Vagina (tissue), 2 donors: ENCODE results near the gene BSN. TPM values are rescaled to one million over a fixed set of nuclear protein-coding genes. Genes with fewer than 3 reads are reported as not detected.

Source experiments
- DNase-seq, 2 donors: peaks; one replicate each; pipeline ENCODE4 v3.0.0-alpha.2; 2017; ENCODE audit errors: extremely low spot score in 2 of 2
- H3K27ac ChIP-seq: fragments of 200-600 bp; sonication (generic); one replicate; pipeline ENCODE4 v1.5.1; 2019
- H3K27me3 ChIP-seq: fragments of 200-600 bp; sonication (generic); one replicate; pipeline ENCODE4 v1.5.1; 2019
- H3K36me3 ChIP-seq, 2 donors: fragments of 200-600 bp; sonication (generic); one replicate each; pipeline ENCODE4 v1.5.1; 2017 to 2019
- H3K4me1 ChIP-seq: fragments of 200-600 bp; sonication (generic); one replicate; pipeline ENCODE4 v1.5.1; 2019
- H3K4me3 ChIP-seq, 2 donors: fragments of 200-600 bp; sonication (generic); 1 replicate in 1 of 2; 2 replicates in 1 of 2; pipeline ENCODE4 v1.5.1; 2016 to 2019
- H3K9me3 ChIP-seq: fragments of 200-600 bp; sonication (generic); one replicate; pipeline ENCODE4 v1.5.1; 2019
- CTCF ChIP-seq, 3 experiments: fragments of 450-650 bp in 2 of 3; fragments of 200-600 bp in 1 of 3; sonication (generic) in 1 of 3; IDR thresholded peaks; one replicate each; pipeline ENCODE4 v1.5.1; 2017 to 2019; ENCODE audit warnings: antibody characterized with exemption in 3 of 3, mild to moderate bottlenecking in 2 of 3, moderate library complexity in 2 of 3
- POLR2A ChIP-seq, 2 donors: fragments of 450-650 bp; IDR thresholded peaks; one replicate each; pipeline ENCODE4 v1.6.1; 2017; ENCODE audit warnings: antibody characterized with exemption in 2 of 2, mild to moderate bottlenecking in 2 of 2, moderate library complexity in 2 of 2
- POLR2AphosphoS5 ChIP-seq, 2 donors: sonication (generic); formaldehyde crosslinking; IDR thresholded peaks; one replicate each; pipeline ENCODE4 v1.9.0; 2017; ENCODE audit warnings: antibody characterized with exemption in 2 of 2, mild to moderate bottlenecking in 2 of 2, low read depth in 1 of 2; ENCODE audit not compliant: insufficient read depth in 1 of 2
- intact Hi-C: fragments of 100-400 bp; cut with DNase I; formaldehyde crosslinking; loops from one replicate; pipeline ENCODE4 v1.15.1; 2023
- total RNA-seq: library from RNA; depleted of rRNA; stranded (reverse); fragments of >200 nt; gene quantifications from one replicate; pipeline ENCODE4 v1.2.3, GENCODE V29; 2016

Gene BSN
- total RNA-seq, 1 donor from 2014 or later = 0.74 TPM

GRCh38 chr3:49706456-49707112, 152.3 kb downstream of the BSN start:
- no peak for DNase-seq
- Histone ChIP-seq H3K9me3 (no peaks in the 10 kb centered on the region), H3K27ac (no peak overlapping the region), H3K27me3 (no peaks in the 10 kb centered on the region), H3K36me3 (peaks cover 0 to 38% of the 10 kb centered on the region in 2 donors), H3K4me3 (no peak overlapping the region), H3K4me1 (no peaks in the 10 kb centered on the region)
- intact Hi-C loops = no loop called here
- TF ChIP-seq POLR2A (IDR thresholded peaks at IDR 0.05) = no peak
- no peak for TF ChIP-seq CTCF (IDR thresholded peaks at IDR 0.05)
- TF ChIP-seq POLR2AphosphoS5 (IDR thresholded peaks at IDR 0.05; ENCODE audit: insufficient read depth in 1 of 2, low read depth in 1 of 2) = no peak

- intact Hi-C loops = no loop called here
- H3K27ac ChIP-seq = no peak overlapping the region
- H3K4me1 ChIP-seq = no peaks in the 10 kb centered on the region
- H3K27me3 ChIP-seq = no peaks in the 10 kb centered on the region
- no peak for DNase-seq
- TF ChIP-seq POLR2A (IDR thresholded peaks at IDR 0.05) = no peak
- no peak for TF ChIP-seq CTCF (IDR thresholded peaks at IDR 0.05)
- no peak for TF ChIP-seq POLR2AphosphoS5 (IDR thresholded peaks at IDR 0.05; ENCODE audit: insufficient read depth in 1 of 2, low read depth in 1 of 2)
- H3K4me3 ChIP-seq = no peak overlapping the region
- peaks cover 0 to 33% of the 10 kb centered on the region in 2 donors for H3K36me3 ChIP-seq
- no peaks in the 10 kb centered on the region for H3K9me3 ChIP-seq
These were observed 152.8 kb downstream of the BSN start for GRCh38 chr3:49707113-49707480.

- DNase-seq = no peak
- TF ChIP-seq POLR2A (IDR thresholded peaks at IDR 0.05) = no peak
- no peak for TF ChIP-seq POLR2AphosphoS5 (IDR thresholded peaks at IDR 0.05; ENCODE audit: insufficient read depth in 1 of 2, low read depth in 1 of 2)
- TF ChIP-seq CTCF (IDR thresholded peaks at IDR 0.05) = no peak
- no peaks in the 10 kb centered on the region for H3K9me3 ChIP-seq
- H3K4me3 ChIP-seq = no peak overlapping the region
- intact Hi-C loops = no loop called here
- H3K27ac ChIP-seq = no peak overlapping the region
- no peaks in the 10 kb centered on the region for H3K27me3 ChIP-seq
- peaks cover 0 to 18% of the 10 kb centered on the region in 2 donors for H3K36me3 ChIP-seq
- no peaks in the 10 kb centered on the region for H3K4me1 ChIP-seq
These were observed 155.6 kb downstream of the BSN start for GRCh38 chr3:49709852-49710251.

- no peak overlapping the region for H3K4me3 ChIP-seq
- H3K27ac ChIP-seq = no peak overlapping the region
- intact Hi-C loops = no loop called here
- no peak for TF ChIP-seq CTCF (IDR thresholded peaks at IDR 0.05)
- TF ChIP-seq POLR2AphosphoS5 (IDR thresholded peaks at IDR 0.05; ENCODE audit: insufficient read depth in 1 of 2, low read depth in 1 of 2) = no peak
- TF ChIP-seq POLR2A (IDR thresholded peaks at IDR 0.05) = no peak
- no peaks in the 10 kb centered on the region for H3K27me3 ChIP-seq
- H3K36me3 ChIP-seq = peaks cover 0 to 7% of the 10 kb centered on the region in 2 donors
- no peaks in the 10 kb centered on the region for H3K4me1 ChIP-seq
- DNase-seq = no peak
- H3K9me3 ChIP-seq = no peaks in the 10 kb centered on the region
These were observed 157.2 kb downstream of the BSN start for GRCh38 chr3:49711489-49711888.

- Histone ChIP-seq H3K4me1 (no peaks in the 10 kb centered on the region), H3K9me3 (no peaks in the 10 kb centered on the region), H3K27me3 (no peaks in the 10 kb centered on the region), H3K36me3 (peaks cover 0 to 7% of the 10 kb centered on the region in 2 donors), H3K4me3 (no peak overlapping the region), H3K27ac (no peak overlapping the region)
- intact Hi-C loops = no loop called here
- TF ChIP-seq POLR2A (IDR thresholded peaks at IDR 0.05) (no peak), CTCF (IDR thresholded peaks at IDR 0.05) (no peak), POLR2AphosphoS5 (IDR thresholded peaks at IDR 0.05; ENCODE audit: insufficient read depth in 1 of 2, low read depth in 1 of 2) (no peak)
- no peak for DNase-seq
These were observed 157.9 kb downstream of the BSN start for GRCh38 chr3:49712166-49712565.
